ENCODE measurements around the gene METTL1.

The METTL1 gene

DNA sequence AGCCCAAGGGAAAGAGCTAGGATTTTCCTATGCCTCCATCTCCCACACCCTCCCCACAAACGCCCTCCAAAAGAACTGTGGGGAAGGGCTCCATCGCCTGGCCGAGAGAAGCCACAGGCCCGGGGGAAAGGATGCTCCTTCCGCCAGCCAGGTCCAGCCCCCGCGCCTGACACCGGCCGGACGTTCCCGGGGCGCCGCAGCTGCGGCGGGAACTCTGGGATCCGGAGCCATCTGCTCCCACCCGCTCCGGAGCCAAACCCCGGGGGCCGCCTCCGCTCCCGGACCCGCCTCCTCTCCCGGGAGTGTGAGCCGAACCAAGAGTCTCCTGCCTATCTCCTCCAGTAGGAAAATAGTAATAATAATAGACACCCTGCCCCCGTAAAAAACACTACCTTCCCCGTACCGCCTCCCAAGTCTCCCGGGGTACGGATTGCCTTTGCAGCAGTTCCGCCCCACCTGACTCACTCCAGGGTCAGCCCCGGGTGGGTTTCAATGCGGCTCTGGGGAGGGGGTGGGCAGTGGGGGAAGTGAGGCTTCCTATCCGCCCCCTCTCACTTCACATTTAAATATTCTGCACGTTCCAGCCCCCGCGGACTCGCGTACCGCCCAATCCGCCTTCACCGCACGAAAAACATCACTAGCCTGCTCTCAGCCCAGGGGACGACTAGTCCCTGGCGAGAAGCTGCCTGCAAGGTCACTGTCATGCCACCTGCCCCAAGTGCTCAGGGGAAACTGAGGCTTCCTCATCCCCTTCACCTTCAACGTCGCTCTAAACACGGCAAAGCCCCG lies 35.8 kb downstream of the METTL1 start:
- peak; percentile 64 for DNase-seq

DNA sequence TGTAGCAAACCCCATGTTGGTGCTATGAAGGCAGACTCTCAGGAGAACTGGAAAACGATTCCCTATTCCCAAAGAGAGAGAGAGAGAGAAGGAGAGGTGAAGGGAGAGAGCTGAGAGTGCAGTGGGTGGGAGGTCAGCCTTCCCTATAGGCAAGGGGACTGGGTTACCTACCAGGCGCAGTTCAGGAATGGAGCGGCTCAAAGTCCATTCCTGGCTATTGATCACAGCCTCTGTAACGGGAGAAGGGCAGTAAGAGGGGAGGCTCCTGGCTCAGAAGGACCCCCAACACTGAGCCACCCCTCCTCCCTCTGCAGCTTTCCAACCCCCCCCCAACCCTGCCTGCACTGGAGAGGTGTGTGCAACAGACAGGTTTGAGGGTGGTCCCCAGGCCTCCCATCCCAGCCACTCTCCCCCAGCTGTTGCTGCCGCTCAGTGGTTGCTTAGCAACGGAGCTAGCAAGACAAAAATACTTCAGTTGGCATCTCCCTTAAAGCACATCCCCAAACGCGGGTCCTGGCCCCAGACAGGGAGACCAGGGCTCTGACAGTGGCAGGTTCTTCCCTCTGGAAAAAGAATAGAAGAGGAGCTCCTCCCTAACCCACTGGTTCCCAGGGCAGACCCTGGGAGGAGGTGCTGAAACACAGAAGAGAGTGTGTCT lies 36.6 kb downstream of the METTL1 start:
- DNase-seq, result peak; percentile 84

DNA sequence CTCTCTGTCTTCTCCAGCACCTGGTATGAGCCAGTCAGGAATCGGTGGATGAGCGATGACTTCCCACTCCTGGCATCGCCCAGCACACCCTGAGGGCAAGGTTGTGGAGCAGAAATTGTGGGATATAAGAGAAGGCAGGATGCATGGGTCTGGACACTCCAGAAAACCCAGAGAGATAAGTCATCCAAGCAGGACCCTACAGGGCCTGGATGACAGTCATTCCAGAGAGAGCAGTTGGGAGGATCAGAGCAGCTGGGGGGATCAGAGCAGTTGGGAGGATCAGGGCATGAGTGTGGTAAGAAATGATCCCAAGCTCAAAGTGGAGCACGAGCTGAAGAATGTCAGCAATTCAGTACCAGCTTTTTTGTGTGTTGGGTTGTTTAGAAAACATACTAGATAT lies 37.3 kb downstream of the METTL1 start:
- DNase-seq, result peak; percentile 34

DNA sequence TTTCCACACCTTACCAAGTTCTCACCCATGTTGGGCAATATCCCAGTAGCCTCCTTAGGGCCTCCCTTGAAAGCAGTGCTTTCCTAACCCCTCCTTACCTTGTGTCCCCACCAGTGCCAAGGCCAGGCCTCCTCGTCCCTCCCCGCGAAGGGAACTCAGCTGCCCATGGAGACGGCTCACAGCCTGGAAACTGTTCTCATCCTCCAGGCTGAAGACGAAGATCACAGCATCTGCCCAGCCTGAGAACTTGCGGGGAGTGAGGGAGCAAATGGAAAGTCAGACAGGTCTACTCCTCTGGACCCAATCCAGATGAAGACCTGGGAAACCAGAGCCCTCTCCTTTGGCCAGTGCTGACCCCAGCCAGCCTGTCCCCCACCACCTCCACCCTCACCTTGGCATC lies 38.0 kb downstream of the METTL1 start:
- peak; percentile 10 for DNase-seq

DNA sequence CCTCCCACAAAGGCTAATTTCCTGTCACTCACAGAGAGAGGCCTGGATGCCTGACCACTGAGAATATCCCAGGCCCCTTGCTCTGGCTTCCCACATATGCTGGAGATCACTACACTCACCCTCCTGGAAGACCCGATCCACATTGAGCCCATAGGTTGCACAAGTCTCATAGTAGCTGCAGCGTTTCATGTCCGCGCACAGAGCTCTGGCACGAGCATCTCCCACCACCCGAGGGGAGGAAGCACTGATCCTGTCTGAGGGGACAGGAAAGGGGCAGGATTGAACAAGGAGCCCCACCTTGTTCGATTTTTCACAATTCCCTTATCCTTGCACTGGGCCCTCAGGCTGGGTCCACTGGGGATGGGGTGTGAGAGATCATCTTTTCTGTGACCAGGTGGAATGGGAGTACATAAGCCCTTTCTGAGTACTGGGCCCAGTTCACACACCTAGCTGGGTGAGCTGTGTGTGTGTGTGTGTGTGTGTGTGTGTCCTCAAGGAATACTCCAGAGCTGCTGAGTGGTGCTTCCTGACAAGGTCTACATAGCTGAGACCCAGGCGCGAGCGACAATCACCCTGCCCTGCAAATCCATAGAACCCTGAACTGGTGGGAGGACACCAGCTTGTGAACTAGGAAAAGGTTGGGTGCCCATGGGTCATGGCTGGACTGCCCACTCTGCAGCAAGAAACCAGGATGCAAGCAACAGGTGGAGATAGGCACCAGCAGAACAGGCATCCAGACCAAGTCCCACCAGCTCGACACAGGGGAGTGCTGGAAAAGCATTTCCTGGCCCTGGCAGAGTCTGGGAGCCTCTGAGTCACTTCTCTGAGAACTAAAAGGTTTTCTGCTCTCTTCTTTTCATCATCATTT lies 38.9 kb downstream of the METTL1 start:
- DNase-seq, result peak; percentile 12

DNA sequence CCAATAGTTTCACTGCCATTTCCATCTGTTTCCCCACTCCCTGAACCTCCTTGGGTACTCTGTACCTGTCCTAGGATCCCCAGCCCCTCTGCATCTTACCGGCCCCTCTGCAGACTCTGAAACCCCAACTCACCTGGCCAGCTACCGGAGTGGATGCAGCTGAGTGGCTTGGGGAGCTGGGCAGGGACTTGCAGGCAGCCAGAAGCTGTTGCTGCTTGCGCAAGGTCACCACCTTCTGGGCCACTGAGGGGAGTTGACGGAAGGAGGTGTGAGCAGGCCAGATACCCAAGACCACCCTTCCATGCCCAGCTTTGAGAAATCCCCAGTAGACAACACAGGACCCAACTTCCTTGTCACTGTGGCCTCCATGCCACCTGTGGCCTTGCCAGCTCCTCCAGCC lies 39.6 kb downstream of the METTL1 start:
- DNase-seq, result peak; percentile 23

DNA sequence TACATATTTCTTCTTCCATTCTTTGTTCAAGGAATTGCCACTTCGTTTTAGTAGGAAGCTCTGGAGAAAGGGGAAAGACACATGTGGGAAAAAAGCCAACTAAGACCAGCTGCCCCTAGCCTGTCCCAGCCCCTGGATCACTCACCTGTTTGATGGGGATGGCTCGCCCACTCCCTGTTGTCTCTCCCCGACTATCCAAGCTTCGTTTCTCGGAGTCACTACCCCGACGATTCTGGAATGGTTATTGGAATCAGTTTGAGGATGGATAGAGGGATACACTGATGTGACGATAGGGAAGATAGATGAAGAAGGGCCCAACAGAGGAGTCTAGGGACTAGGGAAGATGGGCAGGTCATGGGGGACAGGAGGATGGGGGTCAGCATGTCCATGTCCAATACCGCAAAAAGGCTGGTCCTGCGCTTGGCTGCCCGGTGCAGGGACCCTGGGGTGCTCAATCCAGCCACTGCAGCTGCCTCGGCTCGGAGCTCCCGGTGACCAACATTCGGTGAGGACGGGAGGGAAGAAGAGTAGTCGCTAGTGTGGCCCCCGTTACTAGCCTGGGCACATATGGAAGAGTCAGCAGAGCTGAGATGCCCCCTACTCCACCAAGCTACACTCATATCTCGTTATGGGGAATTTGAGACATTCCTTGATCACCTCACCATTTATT lies 40.4 kb downstream of the METTL1 start:
- peak; percentile 15 for DNase-seq

DNA sequence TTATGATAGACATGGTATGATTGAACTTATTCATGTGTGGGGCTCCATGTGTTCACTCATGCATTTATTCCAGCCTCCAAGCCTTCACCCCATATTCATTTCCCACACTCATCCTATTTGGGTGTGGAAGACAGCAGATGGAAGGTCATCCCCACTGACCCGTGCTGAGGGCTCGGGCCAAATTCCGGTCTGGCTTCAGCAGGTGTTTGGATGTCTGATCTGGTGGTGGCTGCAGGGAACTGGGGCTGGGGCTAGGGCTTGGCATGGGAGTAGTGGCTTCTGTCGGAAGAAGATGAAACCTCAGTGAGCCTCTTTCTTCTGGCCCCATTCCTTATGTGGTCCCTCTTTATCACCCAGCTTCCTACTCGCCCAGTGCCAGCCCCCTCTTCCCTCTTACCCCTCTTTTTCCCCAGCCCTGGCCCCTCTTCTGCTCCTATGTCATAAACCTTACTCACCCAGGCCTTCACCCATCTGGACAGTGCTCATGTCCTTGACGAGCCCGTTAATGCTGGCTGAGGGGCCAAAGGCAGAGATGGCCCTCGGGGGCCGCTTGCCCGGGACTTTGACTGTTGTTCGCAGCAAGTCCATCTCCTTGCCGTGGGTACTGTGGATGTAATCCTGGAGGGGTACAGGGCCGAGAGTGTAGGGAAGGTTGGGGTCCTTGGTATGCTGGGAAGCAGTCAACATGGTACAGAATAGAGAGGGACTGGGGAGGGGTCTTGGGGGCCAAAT lies 41.4 kb downstream of the METTL1 start:
- DNase-seq, result peak; percentile 35

DNA sequence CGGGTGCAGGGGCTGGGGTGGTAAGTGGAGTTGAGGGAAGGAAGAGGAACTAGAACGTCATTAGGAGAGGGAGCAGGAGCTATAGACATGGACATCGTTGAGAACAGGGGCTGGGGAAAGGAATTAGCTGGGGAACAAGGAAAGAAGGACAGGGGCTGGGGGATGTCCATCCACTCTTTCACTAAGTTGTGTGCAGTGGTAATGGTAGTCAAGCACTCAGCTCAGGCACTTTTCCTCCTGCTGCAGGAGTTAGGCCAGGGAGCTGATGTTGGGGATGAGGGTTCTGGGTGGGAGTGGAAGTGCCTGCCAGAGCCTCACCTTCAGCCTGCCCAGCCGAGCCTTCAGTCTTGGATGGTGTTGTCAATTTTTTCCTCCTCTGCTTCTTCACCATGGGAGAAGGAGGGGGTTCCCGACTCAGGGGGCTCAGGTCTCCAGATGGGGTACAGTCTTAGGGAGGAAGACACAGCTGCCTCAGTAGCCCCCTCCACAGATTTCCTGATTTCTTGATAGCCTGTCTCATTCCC lies 42.5 kb downstream of the METTL1 start:
- DNase-seq, result peak; percentile 21

DNA sequence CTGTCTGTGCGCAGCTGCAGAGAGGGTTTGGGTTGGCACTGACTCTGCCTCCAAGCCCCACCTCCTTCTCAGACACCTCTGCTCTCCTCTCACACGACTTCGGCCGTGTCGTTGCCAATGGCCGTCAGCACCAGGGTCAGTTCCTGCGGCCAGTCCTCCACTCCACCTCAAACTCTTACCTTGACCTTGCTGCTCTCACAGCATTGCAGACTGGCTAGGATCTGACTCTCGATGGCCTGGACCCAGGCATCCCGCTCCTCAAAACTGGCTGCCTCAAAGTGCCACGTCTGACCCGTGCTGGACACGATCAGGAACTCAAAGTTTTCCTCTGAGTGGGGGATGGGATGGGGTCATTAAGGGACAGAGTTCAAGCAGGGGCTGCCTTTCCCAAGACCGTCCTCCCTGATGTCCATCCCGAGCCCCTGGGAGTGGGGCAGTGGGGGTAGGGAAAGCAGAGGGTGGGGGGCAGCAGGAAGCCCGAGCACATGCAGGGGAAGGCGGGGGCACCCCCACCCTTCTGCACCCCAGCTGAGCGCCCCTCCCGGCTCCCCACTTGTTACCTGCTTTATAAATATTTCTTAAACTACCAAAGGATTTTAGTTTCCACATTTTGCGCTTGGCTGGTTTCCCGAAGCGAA lies 44.0 kb downstream of the METTL1 start:
- DNase-seq, result peak; percentile 30

DNA sequence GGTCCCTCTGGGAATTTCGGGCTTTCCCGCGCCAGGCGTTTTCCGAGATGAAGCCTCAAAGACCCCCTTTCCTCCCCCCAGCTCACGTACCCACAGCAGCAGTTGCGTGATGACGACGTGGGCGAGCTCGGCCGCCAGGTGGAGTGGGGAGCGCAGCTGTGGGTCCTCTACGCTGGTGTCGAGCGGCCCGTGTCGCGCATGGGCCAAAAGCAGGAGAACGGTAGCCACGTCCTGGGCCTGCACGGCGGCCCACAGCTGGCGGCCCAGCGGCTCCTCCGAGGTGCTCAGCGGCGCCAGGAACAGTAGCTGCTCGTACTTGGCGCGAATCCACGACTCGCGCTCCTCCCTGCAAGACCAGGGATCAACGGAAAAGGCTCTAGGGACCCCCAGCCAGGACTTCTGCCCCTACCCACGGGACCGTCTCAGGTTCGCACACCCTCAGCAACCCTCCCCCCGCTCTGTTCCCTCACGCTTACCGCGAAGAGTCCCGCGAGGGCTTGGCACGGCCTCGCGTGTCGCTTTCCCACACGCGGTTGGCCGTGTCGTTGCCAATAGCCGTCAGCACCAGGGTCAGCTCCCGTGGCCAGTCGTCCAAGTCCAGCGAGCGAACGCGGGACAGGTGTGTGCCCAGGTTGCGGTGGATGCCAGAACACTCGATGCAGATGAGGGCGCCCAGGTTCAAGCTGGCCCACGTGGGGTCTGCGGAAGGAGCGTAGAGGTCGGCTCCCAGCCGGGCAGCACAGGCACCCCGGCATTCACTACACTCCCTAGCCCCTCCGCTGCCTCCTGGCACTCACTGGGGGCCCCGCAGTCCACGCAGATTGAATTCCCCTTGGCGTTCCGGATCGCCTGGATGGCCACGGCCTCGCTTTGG lies 44.8 kb downstream of the METTL1 start:
- peak; percentile 68 for DNase-seq

DNA sequence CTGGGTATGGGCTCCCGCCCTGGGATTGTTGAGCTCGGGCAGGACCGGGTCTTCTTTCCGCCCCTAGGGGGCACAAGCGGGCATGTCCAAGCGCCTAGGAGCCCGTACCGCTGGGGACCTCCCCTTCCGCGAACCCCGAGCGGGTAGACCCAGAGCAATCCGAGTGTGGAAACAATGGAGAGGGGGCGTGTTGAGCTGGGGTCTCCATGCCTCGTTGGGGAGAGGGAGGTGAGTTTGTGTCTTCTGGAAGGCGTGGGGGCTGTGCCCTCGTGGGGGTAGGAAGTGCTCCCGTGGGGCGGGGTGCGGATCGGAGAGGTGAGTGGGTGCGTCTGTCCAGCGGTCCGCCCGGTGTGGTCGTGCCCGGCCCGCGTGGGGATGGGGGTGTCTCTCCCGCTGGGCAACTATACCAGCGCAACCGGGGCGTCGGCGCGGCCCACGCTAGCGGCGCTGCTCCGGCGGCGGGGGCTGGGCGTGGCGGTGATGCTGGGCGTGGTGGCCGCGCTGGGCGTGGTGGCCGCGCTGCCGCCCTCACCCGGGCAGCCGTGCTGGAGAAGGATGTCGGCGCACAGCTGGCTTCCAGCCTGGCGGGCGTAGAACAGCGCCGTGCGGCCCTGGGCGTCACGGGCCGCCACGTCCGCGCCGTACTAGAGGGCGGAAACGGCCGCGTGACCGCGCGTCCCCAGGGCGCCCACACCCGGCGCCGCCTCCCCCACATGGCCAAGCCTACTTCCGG lies 45.6 kb downstream of the METTL1 start:
- peak; percentile 81 for DNase-seq

DNA sequence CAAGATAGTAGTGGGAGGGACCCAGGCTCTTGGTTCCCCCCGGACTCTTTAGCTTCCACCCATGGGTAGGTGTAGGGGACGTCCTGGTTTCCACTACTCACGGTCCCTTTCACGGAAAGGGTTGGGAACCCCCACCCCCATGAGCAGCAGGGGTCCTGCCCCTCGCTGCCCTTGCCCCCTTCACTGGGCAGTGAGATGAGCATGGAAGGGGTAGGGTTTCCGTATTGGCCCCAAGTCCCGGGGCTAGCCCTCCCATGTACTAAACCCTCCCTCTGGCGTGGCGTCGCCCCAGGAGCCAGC lies 46.1 kb downstream of the METTL1 start:
- DNase-seq, result no peak

DNA sequence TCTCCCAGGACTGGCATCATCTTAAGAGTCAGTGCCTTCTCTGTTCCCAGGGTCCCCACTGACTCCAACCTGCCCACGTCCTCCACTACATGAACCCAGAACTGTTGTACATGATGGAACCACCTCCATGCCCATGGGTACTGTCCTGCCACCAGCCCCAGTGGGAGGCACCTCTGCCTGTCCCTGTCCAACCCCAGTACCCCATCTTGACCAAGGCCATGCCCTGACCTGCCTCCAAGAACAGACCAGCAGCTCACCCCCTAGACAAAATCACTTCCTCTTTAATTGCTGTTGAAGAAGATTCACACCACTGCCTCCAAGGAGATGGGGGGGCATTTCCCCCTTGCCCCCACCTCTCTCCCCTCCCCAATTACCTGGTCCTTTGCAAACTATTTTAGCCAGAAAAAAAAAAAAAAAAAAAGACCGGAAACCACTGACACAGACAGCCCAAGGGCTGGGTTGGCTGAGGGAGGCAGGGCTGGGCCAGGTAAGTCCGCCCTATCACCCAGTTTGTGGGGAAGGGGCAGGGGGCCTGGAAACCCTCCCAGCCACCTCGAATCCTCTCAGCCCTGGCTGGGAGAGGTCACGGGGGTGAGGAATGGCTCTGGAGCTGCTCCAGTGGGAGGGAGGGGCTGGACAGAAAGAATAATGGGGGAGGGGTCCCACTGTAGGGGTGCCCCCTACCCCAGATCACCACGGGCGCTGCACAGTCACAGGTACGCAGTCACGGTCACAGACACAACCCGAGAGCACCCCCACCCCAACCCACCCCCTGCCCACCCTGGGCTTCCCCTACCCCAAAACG lies 46.8 kb downstream of the METTL1 start:
- peak; percentile 23 for DNase-seq

DNA sequence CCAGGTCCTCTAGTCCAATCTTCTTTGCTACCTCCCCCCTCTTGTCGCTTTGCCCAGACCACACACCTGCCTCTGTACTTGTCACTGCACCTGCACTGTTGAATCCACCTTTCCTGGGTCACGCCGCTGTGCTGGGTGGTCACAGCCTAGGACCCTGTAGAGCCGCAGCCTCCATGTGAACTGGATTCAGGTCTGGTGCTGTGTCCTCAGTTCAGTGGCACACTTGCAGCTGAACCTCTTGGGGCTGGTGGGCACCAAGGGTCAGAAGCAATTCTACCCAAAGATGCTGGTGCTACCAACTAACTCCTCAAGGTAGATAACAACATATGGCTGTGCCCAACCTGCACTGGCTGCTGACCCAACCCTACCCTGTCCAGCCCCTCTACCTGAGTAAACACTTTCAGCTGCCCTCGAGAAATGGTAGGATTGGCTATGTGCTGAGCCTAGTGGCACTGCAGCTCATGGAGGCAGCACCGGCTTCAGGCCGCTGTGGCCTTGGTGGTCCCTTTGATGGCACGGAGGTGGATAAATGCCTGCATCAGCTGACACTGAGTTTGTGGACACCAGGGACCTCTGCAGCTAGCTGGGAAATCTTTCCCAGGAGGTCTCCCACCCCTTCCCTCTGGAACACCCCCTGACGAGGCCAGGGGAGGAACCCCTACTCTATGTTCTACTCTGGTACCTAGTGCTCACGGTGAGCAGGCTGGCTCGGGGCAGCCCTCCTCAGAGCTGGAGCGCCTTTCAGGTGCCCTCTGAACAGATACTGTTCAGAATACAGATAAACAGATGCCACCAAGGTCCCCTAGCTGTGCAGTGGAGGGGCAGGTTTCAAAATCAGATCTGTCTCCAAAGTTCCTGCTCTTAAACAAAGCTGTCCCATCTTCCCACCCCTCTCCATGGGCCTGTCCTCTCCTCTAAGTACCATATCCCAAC lies 47.6 kb downstream of the METTL1 start:
- DNase-seq, result no peak

DNA sequence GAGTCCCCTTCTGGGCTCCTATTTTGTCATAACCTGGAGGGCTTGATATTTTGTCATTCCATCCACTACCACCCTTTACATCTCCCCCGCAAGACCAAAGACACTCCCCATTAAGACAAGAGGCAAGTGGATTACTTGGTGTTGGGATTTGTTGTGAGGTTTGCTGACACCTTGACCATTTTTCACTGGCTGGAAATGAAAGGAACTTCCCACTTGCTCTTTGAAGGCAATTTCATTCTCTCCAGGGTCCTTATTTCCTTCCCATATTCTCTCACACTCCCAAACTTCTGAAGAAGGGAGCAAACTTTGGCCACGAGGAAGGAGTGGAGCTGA lies 48.3 kb downstream of the METTL1 start:
- DNase-seq, result no peak

DNA sequence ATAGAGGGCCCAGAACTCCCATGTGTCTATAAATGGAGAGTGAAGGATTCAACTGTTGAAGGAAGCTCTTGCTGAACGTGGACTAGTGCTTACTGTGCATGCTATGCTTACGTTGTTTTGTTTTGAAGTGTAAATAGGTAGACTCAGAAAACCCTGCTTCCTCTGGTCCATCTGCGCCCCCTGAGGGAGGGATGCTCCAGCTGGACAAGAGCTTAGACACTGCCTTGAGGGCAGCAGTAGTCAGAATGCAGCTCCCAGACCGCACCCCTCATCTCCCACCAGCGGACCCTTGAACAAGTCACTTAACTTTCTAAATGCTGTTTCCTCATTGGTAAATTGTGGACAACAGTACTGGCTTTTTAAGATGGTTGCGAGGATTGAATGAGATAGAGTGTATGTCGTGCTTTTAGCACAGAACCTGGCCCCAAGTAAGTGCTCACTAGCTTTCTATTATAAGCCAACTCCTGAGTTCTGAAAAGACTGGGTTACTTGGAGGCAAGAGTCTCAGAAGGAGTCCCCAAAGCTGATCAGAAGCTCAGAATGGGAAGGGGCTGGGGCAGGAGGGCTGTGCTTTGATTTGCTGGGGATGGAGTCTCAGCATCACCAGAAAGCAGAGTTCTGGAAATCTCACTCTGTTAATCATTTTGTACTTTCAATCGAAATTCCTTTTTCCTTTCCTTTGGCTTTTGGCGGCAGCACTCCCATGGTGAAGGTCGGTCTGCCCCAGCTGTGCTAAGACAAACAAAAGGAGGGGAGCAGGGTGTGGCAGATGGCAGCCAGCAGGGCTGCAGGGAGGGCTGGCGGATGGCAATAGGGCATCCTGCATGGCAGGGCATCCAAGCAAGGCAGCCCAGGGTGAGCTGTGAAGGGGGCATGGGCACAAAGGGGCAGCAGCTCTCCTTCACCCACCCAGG lies 48.9 kb downstream of the METTL1 start:
- DNase-seq, result no peak
